Calu3 (cell line): Measurements from ENCODE around the gene VPS13D. TPM values are rescaled to one million over a fixed set of nuclear protein-coding genes. Genes with fewer than 3 reads are reported as not detected.
A peak's percentile ranks its signal among the peaks of the same experiment; 100 is the strongest.
"Not testable (repeated sequence)": the region's sequence is repeated elsewhere in the genome, so short reads cannot be mapped to it uniquely, and the experiment has no call there.

ENCODE experiments used
- BruUV-seq: library from RNA; stranded (reverse); fragments of 400-500 nt; replicated peaks from 2 replicates; lab custom pipeline; 2021; lab: Mats Ljungman, UMichigan
- CTCF ChIA-PET: fragments of 300-600 bp; sonication (Branson Sonifier 250); formaldehyde crosslinking; loops from one replicate; lab custom pipeline; 2022; ENCODE audit warnings: antibody characterized with exemption; lab: Charles Lee
- DNase-seq: peaks from one replicate; pipeline ENCODE4 v3.0.0; 2022
- H3K27ac Mint-ChIP-seq: one replicate; pipeline ENCODE4 v1.8.0; 2022; ENCODE audit warnings: mixed read lengths; ENCODE audit not compliant: unreplicated experiment
- H3K27me3 Mint-ChIP-seq: one replicate; pipeline ENCODE4 v1.8.0; 2022; ENCODE audit warnings: mixed read lengths; ENCODE audit not compliant: unreplicated experiment
- H3K36me3 Mint-ChIP-seq: one replicate; pipeline ENCODE4 v1.8.0; 2022; ENCODE audit warnings: mild to moderate bottlenecking, moderate library complexity, mixed read lengths; ENCODE audit not compliant: insufficient read depth, unreplicated experiment
- H3K4me1 Mint-ChIP-seq: one replicate; pipeline ENCODE4 v1.8.0; 2022; ENCODE audit warnings: mild to moderate bottlenecking, low read depth, mixed read lengths; ENCODE audit not compliant: unreplicated experiment
- H3K4me3 Mint-ChIP-seq: one replicate; pipeline ENCODE4 v1.8.0; 2022; ENCODE audit warnings: mild to moderate bottlenecking, low read depth, moderate library complexity, mixed read lengths; ENCODE audit not compliant: unreplicated experiment
- H3K9me3 Mint-ChIP-seq: one replicate; pipeline ENCODE4 v1.8.0; 2022; ENCODE audit warnings: low read depth, mixed read lengths; ENCODE audit not compliant: unreplicated experiment
- CTCF ChIP-seq: fragments of 200-600 bp; IDR thresholded peaks from one replicate; pipeline ENCODE4 v1.8.0; 2022; ENCODE audit warnings: antibody characterized with exemption; ENCODE audit not compliant: unreplicated experiment
- intact Hi-C: fragments of 100-400 bp; cut with micrococcal nuclease; formaldehyde crosslinking; loops from one replicate; pipeline ENCODE4 v1.10.0; 2022; ENCODE audit not compliant: unreplicated experiment
- total RNA-seq: library from RNA; stranded (reverse); gene quantifications from 2 replicates; pipeline ENCODE4 v1.2.3, GENCODE V29; 2022

The VPS13D gene
- total RNA-seq, 1 experiment from 2014 or later: 30.6 TPM

DNA sequence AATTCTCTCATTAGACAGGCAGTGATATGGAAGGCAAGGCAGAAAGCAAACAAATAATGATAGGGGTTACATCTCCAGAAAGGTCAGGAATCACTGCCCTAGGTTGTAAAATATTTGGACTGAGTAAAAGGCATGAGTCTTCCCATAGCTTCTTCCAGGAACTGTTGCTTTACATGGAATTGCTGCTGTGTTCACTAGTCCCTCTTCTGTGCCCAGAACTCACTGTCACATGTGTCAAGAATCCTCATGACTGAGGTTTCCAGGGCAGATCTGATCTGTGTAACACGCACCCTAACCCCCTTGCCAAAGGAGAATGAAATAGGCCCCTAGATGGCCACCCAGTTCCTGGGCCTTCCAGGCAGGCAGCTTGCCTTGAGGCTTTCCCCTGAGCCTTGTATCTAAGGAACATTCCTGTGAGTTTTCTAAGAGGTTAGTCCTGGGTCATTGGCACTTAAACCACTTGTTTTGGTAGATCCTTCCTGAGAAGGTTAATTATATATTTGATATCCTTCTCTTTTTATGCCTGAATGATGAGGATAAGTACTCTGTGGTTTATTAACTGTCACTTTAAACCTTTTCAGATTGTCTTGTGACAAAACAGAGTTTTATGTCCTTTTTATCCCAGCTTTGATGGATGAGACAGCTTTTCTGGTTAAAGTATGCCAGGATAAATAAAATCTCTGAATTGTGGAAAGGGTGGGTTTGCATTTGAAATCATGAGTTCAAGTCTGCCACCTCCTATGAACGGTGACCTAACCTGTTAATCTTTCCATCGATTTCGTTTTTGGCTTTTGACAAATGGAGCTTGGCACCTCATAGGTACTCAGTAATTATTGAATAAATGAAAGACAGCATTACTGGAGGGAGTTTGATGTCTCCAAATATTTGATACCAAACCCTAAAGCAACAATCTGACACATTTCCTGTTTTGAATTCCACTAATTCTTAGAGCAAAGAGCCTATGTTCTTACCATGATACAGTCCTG is 224.9 kb downstream of the VPS13D start:
- CTCF ChIA-PET: interaction anchor here (0.6 to 0.8 kb wide), 3 partner anchors 111 to 165 kb away, joined by 3 to 6 read pairs (median 3); no protein-coding TSS in a partner anchor
- BruUV-seq: no TSS peak
- H3K4me3 Mint-ChIP-seq: no peak overlapping the region

GRCh38 chr1:12456081-12456480 is 226.3 kb downstream of the VPS13D start:
- H3K4me3 Mint-ChIP-seq, intact Hi-C loops, CTCF ChIA-PET, BruUV-seq, H3K9me3 Mint-ChIP-seq, H3K27me3 Mint-ChIP-seq, DNase-seq, H3K27ac Mint-ChIP-seq: not testable (repeated sequence)
- Mint-ChIP-seq H3K36me3 (peaks cover 11% of the 10 kb centered on the region), H3K4me1 (peaks cover 39% of the 10 kb centered on the region)

More for the DNA sequence above, 224.9 kb downstream of the VPS13D start:
- Mint-ChIP-seq H3K9me3 (no peaks in the 10 kb centered on the region), H3K27ac (peak overlapping the region; percentile 83), H3K27me3 (no peaks in the 10 kb centered on the region), H3K4me1 (peaks cover 39% of the 10 kb centered on the region), H3K36me3 (peaks cover 11% of the 10 kb centered on the region)
- DNase-seq: peak; percentile 50
- TF ChIP-seq CTCF: no peak
- intact Hi-C loops: loop anchor here (1.0 to 2.0 kb wide), 3 partner anchors 24 to 164 kb away; partner anchors contain the start of gene DHRS3

DNA sequence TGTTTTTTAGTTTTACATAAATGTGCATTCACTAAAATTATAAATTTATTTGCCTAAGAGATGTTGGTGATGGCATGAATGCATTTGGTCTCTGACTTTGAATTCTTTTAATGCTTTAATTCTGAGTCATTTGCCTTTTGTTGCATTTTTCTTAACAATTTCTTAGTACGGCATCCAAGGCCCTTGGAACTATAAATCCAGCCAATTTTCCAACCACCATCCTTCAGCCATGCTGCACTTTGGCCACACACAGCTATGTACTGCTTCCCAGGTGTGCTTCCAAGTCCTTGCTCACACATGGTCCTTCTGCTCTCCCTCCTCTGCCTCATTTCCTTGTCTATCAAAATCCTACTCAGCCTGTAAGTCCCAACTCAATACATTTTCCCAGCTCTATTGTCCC is 227.1 kb downstream of the VPS13D start:
- peaks cover 45% of the 10 kb centered on the region for H3K4me1 Mint-ChIP-seq
- no peaks in the 10 kb centered on the region for H3K27me3 Mint-ChIP-seq
- H3K36me3 Mint-ChIP-seq: peaks cover 11% of the 10 kb centered on the region
- CTCF ChIA-PET: interaction anchor here (0.7 kb wide), 1 partner anchor 15 kb away, joined by 6 read pairs; no protein-coding TSS in a partner anchor
- H3K27ac Mint-ChIP-seq: peak overlapping the region; percentile 5
- H3K4me3 Mint-ChIP-seq: no peak overlapping the region
- no peaks in the 10 kb centered on the region for H3K9me3 Mint-ChIP-seq
- no TSS peak for BruUV-seq
- DNase-seq: no peak
- TF ChIP-seq CTCF: no peak
- intact Hi-C loops: no loop called here

DNA sequence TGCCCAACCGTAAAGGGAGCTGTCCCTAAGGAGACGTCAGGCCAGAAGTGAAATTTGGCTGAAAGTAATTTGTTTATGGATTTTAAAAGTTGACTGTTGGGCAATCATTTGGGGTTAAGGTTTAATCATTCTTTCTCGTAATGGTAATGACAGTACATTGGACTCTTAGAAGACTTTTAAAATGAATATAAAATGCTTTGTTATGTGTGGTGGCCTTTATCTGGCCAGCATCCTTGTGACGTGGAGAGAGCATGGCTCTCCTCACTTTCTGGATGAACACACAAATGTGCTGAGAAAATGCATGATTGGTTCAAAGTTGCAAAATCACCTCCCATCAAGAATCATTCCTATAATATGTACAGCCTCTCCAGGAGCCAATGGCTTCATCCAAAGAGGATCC is 227.9 kb downstream of the VPS13D start:
- no TSS peak for BruUV-seq
- CTCF ChIA-PET: no interaction called here
- no peak overlapping the region for H3K4me3 Mint-ChIP-seq
- peaks cover 50% of the 10 kb centered on the region for H3K4me1 Mint-ChIP-seq
- no peak for TF ChIP-seq CTCF
- no peak overlapping the region for H3K27ac Mint-ChIP-seq
- peaks cover 11% of the 10 kb centered on the region for H3K36me3 Mint-ChIP-seq
- intact Hi-C loops: no loop called here
- H3K27me3 Mint-ChIP-seq: no peaks in the 10 kb centered on the region
- H3K9me3 Mint-ChIP-seq: no peaks in the 10 kb centered on the region
- DNase-seq: no peak
